Subcutaneous adipose tissue (tissue), 4 donors: Measurements from ENCODE around the gene NELFB. TPM values are rescaled to one million over a fixed set of nuclear protein-coding genes. Genes with fewer than 3 reads are reported as not detected.

ENCODE experiments used
- CTCF ChIP-seq: fragments of 450-650 bp; IDR thresholded peaks from one replicate; pipeline ENCODE4 v1.5.1; 2016; ENCODE audit warnings: low read depth, mild to moderate bottlenecking, control low read depth, antibody characterized with exemption, moderate library complexity
- total RNA-seq, 4 donors: library from RNA; depleted of rRNA; stranded (reverse); fragments of >200 nt; gene quantifications; one replicate each; pipeline ENCODE4 v1.1.0, GENCODE V29; 2016

Gene NELFB
- total RNA-seq, 4 donors from 2014 or later, result 19.4 to 37.0 (median 30.8) TPM

GRCh38 chr9:137311171-137311985 lies 56.3 kb downstream of the NELFB start:
- TF ChIP-seq CTCF, result no peak

- no peak for TF ChIP-seq CTCF
Measured at GRCh38 chr9:137311986-137312851, 57.1 kb downstream of the NELFB start.

GRCh38 chr9:137312852-137313325 lies 57.8 kb downstream of the NELFB start:
- no peak for TF ChIP-seq CTCF

- TF ChIP-seq CTCF, result no peak
Measured at GRCh38 chr9:137313326-137313936, 58.3 kb downstream of the NELFB start.

- no peak for TF ChIP-seq CTCF
Measured at GRCh38 chr9:137313956-137314560, 58.9 kb downstream of the NELFB start.

- TF ChIP-seq CTCF, result no peak
Measured at GRCh38 chr9:137314561-137315560, 59.7 kb downstream of the NELFB start.
